Effector CD8-positive, alpha-beta T cell (primary cell): ENCODE measurements around the gene TRIP13.

ENCODE experiments used
- DNase-seq: peaks from one replicate; lab custom pipeline; 2025; lab: John Stamatoyannopoulos, UW

The TRIP13 gene

DNA sequence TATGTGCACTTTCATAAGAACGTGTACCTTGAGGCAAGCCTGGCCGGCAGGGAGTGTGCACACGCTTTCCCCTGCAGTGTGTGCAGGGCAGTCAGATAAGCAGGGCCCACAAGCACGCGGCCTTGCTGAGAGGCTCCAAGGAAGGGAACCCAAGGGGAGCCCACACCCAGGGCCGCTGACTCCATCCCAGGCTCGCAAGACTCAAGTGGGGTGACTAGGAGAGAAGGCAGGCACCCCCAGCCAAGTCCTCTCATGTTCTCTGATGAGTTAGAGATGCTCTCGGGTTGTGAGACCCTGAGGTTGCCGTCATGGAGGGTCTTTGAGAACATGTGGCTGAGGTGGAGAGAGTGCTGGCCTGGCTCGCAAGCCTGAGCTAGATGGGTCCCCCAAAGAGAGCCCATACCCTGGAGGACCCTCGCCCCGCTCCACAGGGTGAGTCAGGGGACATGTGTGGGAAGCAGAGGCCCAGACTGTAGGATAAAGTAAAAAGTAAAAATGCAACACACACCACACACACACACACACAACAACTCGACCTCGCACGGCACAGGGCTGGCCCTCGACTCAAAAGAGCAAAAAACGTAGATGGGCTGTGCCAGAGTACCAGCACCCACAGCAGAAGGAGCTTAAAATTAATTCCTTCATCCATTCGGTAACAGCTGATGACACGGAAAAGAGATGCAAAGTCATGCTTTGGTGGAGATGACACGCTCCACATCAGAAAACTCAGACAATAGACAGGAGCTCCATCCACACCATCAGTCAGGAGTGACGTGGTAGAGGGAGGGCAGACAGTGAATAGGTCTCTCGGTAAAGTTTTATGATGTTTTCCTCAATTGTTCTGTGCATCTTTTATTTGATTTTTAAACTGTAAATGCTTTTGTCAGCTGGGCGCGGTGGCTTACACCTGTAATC, 61.1 kb downstream of the TRIP13 start:
- DNase-seq = no peak

DNA sequence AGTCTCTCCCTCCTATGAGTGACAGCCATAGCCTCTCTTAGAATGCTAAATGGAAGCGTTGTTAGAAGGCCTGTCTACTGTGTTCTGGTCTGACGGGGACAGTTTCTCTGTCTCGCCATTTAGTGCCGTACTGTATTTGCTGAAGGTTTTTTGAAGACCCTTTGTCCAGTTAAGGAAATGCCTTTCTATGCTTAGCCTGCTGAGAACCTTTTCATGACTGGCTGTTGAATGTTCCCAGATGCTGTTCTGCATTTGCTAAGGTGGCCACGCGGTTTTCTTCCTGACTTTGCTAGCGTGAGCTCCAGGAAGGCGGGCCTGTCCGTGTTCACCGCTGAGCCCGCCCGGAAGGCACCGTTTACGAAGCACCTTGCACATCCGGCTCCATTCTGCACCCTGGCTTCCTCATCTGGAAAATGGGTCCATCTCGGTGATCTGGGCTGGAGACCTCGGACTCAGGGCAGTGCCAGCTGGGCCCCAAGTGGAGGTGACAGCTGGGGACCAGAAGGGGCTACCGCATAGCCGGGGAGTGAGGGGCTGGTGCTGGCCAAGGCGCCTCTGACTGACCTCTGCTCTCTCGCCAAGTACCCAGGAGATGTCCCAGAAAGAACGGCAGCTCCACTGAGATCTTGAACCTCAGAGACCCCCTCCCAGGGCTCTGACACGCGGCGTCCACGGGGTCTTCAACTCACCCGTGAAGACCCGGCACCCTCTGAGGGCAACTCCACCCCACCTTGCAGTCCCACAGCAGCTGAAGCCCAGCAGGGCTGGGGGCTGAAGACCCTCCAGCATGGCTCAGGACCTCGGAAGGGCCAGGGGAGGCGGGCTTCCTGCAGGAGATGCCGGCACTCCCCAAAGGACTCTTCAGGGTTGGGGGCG, 63.4 kb downstream of the TRIP13 start:
- DNase-seq = no peak

DNA sequence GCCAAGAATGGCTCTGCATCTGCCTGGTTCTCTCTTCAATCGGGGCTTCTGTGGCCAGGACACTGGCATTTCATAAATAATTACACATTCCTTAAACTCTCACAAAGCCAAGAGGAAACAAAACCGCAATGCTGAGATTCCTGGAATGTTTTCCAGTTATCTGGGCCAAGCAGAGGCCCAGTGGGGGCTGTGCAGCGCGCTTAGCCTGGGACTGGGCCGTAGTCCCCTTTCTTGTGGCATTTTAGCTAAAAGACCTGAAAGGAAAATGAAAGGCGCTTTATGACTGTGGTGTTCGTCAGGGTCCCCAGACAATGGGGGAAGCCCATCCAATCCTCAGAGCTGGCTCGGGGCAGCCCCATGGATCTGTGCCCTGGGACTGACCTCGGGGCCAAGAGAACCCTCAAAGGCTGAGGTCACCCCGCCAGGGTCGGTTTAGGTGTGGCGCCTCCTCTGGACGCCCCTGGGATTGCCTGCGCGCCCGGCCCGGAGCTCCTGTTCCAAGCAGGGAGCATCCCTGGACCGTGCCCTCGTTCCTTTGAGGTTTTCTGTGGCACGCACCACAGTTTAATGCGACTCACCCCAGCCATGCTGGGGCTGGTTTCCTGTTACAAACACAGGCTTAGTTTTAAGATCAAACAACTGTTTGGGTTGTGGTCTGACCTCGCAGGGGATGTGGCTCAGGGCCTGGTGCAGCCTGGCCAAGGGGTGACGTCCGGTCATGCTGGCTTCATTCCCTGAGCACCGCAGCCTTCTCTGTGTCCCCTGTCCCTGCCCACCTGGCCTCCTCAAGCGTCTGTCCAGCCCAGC, 64.5 kb downstream of the TRIP13 start:
- DNase-seq = no peak

DNA sequence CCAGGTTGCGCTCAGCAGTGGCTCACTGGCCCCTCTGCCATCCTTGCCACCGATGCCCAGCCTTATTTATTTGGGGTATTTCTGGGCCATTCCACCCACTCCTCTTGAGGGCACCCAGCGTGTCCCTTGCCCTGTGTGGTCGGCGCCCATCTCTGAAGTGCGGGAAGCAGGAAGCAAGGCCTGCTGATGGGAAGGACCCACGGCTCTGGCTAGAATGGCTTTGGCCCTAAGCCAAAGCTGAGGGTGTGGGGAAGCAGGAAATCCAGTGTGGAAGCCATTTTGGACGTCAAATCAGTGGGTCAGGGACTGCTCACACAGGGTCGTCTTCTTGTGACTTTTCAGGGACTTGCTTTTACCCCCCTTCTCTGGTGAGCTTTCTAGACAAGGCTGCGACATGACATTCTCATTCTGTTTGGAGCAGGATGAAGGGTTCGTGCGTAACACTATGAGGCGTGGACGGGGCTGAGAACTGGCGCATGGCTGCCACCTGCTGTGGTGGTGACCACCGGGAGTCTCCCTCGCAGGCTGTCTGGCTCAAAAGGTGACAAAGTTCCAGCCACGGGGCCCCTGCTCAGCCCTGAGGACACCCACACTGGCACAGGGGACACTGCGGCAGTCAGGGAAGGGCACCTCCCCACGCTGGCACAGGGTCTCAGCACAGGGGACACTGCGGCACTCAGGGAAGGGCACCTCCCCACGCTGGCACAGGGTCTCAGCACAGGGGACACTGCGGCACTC, 65.2 kb downstream of the TRIP13 start:
- no peak for DNase-seq

DNA sequence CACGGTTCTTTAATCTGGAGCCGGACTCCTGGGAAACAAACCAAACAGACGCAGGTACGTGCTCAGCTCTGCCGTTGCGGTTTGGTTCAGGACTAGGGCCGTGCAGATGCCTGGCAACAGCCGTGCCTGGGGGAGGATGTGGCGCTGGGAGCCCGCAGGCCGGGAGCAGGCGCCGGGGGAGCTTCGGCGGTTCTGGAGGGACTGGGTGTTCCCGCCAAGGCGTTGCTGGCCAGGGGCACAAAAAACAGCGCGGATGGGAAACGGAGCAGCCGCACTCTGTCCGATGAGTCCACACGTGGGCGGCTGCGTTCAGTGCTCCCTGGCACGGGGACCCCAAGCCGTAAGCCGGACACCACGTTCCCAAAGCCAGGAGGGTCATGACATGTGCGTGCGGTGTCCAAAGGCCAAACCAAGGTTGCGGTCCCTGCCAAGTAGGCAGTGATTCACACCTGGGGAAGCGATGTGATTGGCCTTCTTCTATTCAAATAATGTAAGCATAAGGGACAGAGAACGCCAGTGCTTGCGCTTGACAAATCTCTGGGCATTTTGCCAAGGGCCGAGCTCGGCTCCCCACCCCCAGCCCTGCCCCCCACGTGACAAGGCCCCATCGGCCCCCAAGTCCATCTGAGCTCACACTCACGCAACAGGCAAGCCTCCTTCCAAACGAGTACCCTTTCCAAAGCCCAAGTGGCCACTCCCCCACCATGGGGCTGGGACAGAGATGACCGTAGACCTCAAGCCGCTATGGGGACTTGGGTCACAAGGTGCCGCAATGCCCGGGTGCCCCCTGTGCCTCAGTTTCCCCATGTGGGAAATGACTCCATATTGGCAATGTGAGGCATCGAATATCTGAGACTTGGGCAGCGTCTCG, 66.3 kb downstream of the TRIP13 start:
- DNase-seq = no peak

DNA sequence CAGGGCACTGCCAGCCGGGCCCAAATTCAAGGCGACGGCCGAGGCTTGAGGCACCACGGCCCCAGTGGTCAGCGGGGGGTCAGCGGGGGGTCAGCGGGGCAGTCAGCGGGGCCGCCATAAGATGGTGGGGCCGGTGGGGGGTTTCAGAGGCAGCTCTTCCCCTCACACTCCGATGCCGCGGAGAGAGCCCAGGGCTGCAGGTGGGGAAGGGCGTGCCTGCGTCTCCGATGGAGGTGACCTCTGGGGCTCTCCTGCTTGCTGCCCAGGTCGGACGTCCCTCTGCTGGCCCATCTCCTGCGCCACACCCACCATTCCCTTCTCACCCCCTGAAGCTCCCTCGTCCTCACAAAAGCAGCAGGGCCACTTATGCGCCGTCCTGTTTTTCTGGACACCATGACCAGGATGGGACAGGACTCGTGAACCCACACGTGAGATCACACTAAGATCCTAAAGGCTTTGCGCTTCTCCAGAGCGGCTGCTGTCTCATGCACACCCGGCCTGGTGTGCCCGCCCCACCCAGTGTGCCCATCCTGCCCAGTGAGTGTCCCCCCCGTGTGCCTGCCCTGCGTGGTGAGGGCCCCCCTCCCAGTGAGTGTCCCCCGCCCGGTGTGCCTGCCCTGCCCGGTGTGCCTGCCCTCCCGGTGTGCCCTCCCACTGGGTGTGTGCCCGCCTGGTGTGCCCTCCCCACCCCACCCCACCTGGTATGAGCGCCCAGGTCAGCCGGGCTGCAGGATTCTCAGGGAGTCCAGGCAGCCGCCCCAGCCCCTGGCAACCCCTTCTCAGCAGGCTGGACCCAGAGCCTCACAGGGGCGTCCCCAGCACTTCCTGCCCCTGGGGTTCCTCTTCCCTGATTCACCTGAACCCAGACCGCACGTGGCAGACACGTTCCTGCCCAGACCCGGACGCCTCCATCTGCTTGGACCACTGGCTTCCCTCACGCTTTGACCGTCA, 67.2 kb downstream of the TRIP13 start:
- no peak for DNase-seq

DNA sequence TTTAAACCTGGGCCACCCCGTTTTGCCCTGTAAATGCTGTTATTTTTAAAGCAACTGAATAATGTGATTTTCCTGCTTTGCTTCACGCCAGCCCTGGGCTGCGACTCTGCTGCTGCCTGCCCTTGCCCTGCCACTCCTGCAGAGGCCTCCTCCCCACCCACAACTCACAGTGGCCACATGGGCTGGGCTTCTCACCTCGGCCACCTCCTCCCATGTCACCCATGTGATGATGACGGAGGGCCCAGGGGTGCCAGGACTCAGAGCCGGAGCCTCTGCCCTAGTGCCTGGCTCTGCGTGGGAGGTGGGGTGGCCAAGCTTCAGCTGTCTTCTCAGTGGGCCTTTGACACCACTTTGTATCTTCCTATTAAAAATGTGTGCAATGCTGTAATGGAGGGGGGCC, 67.9 kb downstream of the TRIP13 start:
- DNase-seq = no peak

DNA sequence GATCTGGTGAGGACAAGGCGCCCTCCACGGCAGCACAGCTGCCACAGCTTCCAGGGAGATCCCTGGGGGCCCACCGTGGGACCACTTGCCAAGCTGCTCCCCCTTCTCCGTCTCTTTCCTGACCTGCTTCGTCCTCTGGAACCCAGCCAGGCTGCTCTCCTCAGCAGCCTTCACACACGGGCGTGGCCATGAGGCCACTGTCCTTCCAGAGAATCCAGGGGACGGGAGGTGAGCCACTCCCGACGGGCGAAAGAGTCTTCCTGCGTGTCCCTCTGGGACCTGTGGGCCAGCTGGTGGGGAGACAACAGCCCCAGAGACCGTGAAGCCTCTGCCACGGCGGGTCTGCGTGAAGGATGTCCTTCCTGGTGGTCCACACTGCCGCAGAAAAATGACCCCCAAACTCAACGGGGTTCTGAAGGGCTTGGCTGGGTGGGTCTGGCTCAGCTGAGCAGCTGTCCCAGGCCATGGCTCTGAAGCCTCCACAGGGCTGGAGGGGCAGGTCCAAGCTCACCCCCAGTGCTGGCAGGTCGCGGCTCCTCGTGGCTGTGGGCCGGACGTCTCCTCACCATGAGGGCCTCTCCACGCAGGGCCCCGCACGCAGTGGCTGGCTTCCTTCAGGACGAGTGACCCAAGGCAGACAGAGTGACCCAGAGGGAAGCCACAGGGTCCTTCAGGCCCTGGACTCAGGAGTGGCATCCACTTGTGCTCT, 68.5 kb downstream of the TRIP13 start:
- no peak for DNase-seq

DNA sequence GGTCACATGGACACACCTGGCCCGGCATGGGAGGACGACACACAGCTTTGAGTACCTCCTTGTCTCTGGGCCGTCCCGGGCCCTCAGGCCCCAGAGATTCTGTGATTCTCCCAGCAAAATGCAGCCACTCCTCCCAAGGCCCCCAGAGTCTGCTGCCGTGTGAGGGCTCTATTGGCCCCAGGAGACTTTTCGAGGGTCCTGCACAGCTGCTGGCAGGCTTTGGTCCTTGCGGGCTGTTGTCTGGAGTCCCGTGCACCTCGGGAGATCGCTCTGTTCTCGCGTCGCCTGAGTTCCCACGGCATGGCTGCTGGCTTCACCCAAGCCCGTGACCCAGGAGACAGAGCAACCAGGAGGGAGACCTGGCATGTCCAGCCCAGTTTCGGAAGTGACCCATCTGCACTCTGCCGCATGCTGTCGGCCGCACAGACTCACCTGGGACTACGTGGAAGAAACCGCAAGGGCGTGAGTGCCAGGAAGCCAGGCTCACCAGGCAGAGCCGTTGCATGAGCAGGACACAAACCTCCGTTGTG, 69.1 kb downstream of the TRIP13 start:
- no peak for DNase-seq

DNA sequence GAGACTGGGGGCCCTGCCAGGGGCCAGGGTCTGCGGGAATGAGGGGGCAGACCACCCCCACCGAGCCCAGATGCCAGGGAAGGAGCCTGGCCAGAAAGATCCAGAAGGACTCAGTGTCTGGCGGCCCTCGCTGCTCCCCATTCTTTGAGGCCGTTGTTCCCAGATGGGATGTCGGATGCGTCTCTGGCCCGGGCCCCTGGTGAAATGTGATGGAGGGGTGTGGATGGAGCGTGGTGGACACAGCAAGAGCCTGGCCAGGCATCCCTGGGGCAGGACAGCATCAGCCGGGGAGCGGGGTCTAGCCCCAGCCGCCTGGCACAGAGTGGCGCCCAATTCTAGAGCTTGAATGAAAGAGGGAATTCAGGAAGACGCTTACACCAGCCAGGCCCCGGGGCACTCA, 69.7 kb downstream of the TRIP13 start:
- no peak for DNase-seq

DNA sequence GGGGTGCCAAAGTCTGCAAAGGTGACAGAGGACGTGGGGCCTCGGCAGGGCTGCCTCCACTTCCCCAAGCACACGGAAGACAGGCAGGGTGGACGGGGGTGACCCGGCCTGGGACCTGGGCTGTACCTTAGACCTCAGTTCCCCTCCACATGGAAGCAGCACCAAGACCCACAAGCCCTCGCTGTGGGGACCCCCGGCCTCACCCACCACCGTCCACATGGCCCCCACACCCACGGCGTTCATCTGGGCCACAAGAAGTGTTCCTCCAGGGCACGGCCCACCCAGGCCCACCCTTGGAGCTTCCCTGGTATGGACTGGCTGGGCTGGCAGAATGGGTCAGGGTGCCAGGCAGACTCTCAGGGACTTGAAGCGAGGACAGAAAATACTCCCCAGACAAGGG, 70.1 kb downstream of the TRIP13 start:
- no peak for DNase-seq

DNA sequence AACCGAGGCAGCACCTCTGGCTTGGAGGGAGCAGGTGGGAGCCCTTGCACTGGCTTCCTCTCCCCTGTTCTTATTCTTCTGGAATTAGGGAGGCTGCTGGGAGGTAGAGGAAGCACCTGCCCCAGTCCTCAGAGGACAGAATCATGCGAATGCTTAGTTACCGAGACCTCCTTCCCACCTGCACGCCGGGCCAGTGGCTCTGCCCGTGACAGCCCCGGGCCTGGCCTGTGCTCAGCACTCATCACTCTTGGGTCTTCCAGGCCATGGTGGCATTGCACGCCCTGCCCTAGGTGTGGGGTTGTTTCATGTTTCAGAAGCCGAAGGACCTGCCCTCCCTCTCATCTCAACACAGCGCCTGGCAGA, 70.6 kb downstream of the TRIP13 start:
- no peak for DNase-seq

DNA sequence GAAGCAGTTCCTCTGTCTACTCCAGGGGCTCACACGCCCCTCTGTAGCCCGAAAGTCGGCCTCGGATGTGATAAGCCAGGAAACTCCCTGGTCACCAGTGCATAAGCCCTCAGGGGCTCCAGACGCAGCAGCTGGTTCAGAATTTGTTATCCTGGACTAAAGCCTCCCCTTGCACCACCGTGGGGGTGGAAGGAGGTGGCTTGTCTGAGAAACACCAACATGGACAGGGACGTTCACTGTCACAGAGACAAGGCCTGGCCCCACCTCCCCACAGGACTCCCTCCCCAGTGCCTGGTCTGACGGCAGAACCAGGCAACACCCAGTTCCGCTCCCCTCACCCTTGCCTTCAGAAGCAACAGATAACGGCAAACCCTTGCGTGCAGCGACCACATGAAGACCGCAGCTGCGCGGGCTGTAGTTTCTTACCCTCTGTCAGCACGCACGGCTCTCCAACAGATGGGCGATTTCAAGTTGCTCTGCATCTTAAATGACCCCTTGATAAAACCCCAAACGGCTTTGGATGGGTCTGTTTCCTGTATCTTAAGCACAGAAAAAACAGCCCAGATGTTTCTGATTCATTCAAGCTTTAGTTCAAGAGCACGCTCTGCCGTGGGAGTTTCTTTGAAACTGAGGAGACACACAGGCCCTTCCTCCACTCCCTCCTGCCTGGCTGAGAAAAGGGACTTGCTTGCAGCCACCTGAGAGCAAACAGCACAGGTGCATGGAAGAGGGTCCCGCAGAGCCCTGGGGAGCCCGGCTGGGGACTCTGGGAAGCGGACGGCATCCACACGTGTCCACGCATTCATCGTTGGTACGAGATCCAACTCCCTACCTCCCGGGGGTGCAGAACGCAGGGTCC, 71.2 kb downstream of the TRIP13 start:
- peak; percentile 11 for DNase-seq

DNA sequence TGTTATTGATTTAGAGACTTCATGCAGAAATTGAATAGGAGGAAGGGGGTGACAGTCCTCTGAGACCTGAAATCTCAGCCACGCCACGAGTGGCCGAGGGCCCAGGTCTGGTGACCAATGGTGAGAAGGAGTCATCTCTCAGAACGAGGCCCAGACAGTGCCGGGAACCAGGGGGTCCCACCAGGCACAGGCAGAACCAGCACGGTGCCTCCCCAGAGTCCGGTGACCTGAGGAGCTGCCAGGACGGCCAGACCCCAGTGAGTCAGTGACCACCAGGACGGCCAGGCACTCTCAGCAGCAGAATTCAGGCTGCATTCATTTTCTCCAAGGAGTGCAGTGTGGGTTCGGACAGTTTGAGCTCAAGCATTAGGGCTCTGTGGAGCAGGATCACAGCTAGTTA, 72.1 kb downstream of the TRIP13 start:
- DNase-seq = no peak

DNA sequence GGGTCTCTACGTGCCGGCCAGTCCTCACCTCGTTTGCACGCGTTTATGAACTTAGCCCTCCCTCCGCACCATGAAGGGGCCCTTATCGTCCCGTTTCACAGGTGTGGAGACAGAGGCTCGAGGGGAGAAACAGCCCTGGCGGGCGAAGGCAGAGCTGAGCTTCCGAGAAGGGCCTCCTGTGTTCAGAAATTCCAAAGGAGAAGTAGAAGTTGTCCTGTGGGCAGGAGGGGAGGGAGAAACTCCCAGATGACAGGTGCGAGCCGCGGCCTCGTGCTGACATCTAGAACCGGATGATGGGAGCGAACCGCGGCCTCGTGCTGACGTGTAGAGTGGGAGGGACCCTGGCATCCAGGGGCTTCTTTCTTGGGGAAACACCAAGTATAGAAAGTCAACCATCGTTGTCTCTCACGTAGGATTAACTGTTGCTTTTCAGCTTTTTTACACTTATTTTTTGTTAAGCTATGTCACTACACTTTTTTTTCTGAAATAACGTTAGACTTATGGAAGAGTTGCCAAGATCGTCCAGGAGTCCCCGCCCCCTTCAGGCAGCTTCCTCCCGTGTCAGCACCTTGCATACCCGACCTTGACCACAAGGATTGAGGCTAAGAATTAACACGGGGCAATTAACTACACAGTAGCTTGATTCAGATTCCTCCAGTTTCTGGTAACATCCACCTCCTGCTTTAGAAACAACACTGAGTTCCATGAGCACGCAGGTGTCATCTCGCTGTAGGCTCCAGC, 73.1 kb downstream of the TRIP13 start:
- DNase-seq = no peak

DNA sequence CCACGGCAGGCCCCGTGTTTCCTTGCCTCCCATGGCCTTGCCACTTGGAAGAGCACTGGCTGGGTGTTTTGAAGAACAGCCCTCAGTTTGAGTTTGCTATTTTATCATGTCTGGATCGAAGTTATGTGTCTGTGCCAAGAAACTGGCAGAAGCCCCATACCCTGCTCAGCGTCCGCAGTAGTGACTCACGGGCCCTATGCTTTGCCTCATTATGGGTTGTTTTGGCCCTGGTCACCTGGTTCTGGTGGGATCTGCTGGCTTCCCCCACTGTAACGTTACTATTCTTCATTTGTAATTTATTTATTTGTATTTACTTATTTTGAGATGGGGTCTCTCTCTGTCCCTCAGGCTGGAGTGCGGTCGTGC, 73.6 kb downstream of the TRIP13 start:
- no peak for DNase-seq

DNA sequence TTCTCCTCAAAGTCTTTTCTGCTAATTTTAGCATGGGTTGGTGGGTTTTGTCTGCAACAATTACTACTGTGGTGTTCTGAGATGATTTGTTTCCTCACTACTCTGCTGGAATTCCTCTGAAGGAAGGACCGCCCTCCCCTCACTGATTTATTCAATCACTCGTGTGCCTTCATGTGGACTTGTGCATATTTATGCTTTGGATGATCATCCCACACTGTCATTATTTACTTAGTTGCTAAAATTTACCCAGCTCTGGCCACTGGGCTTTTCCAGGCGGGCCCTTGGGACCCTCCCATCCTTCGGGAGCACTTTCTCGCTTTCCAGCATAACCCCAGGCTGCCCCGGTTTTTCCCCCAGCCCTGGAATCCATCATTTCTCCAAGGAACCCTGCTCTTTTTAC, 74.3 kb downstream of the TRIP13 start:
- no peak for DNase-seq
